Kidney epithelial cell (primary cell): ENCODE results near the gene COL26A1. TPM values are rescaled to one million over a fixed set of nuclear protein-coding genes. Genes with fewer than 3 reads are reported as not detected.

ENCODE experiments used
- DNase-seq: peaks from one replicate; pipeline ENCODE4 v3.0.0-alpha.2; 2010; ENCODE audit warnings: low read depth
- H3K27me3 ChIP-seq: 2 replicates; pipeline ENCODE4 v1.6.0; 2011; ENCODE audit warnings: low read length; ENCODE audit not compliant: control insufficient read depth, insufficient read depth
- H3K36me3 ChIP-seq: 2 replicates; pipeline ENCODE4 v1.5.1; 2011; ENCODE audit warnings: low read length; ENCODE audit not compliant: control insufficient read depth, insufficient read depth
- H3K4me3 ChIP-seq: 2 replicates; pipeline ENCODE4 v1.5.1; 2011; ENCODE audit warnings: low read depth, mild to moderate bottlenecking, control low read depth, low read length
- CTCF ChIP-seq: IDR thresholded peaks from 2 replicates; pipeline ENCODE4 v1.5.1; 2011; ENCODE audit warnings: mild to moderate bottlenecking, moderate library complexity, low read length, control low read depth, inconsistent platforms; ENCODE audit not compliant: insufficient read depth, poor library complexity, severe bottlenecking
- total RNA-seq: library from RNA; depleted of rRNA; stranded (reverse); fragments of >200 nt; gene quantifications from 2 replicates; pipeline ENCODE4 v1.2.3, GENCODE V29; 2015

The COL26A1 gene
- total RNA-seq, 1 donor from 2014 or later, result 0.42 TPM

- H3K4me3 ChIP-seq, result no peak overlapping the region
- no peak for TF ChIP-seq CTCF
- no peaks in the 10 kb centered on the region for H3K36me3 ChIP-seq
- no peak for DNase-seq
- H3K27me3 ChIP-seq, result peaks cover 3% of the 10 kb centered on the region
These were observed 166.9 kb downstream of the COL26A1 start for GRCh38 chr7:101529560-101529959.

- peaks cover 5% of the 10 kb centered on the region for H3K27me3 ChIP-seq
- no peak for TF ChIP-seq CTCF
- no peaks in the 10 kb centered on the region for H3K36me3 ChIP-seq
- H3K4me3 ChIP-seq, result no peak overlapping the region
- no peak for DNase-seq
These were observed 169.2 kb downstream of the COL26A1 start for GRCh38 chr7:101531726-101532357.

GRCh38 chr7:101532400-101533102 is 169.9 kb downstream of the COL26A1 start:
- Histone ChIP-seq H3K36me3 (no peaks in the 10 kb centered on the region), H3K27me3 (peaks cover 5% of the 10 kb centered on the region), H3K4me3 (no peak overlapping the region)
- no peak for TF ChIP-seq CTCF
- DNase-seq, result no peak

GRCh38 chr7:101533103-101533465 is 170.4 kb downstream of the COL26A1 start:
- TF ChIP-seq CTCF, result no peak
- Histone ChIP-seq H3K4me3 (no peak overlapping the region), H3K36me3 (no peaks in the 10 kb centered on the region), H3K27me3 (peaks cover 5% of the 10 kb centered on the region)
- no peak for DNase-seq

- H3K4me3 ChIP-seq, result no peak overlapping the region
- H3K27me3 ChIP-seq, result peaks cover 7% of the 10 kb centered on the region
- no peak for TF ChIP-seq CTCF
- no peaks in the 10 kb centered on the region for H3K36me3 ChIP-seq
- DNase-seq, result no peak
These were observed 171.5 kb downstream of the COL26A1 start for GRCh38 chr7:101534015-101534803.
